Vagina (tissue), 2 donors: Measurements from ENCODE around the gene WWOX. TPM values are rescaled to one million over a fixed set of nuclear protein-coding genes. Genes with fewer than 3 reads are reported as not detected.
A peak's percentile ranks its signal among the peaks of the same experiment; 100 is the strongest.

ENCODE experiments used
- DNase-seq, 2 donors: peaks; one replicate each; pipeline ENCODE4 v3.0.0-alpha.2; 2017; ENCODE audit errors: extremely low spot score in 2 of 2
- H3K27ac ChIP-seq: fragments of 200-600 bp; sonication (generic); one replicate; pipeline ENCODE4 v1.5.1; 2019
- H3K27me3 ChIP-seq: fragments of 200-600 bp; sonication (generic); one replicate; pipeline ENCODE4 v1.5.1; 2019
- H3K36me3 ChIP-seq, 2 donors: fragments of 200-600 bp; sonication (generic); one replicate each; pipeline ENCODE4 v1.5.1; 2017 to 2019
- H3K4me1 ChIP-seq: fragments of 200-600 bp; sonication (generic); one replicate; pipeline ENCODE4 v1.5.1; 2019
- H3K4me3 ChIP-seq, 2 donors: fragments of 200-600 bp; sonication (generic); 1 replicate in 1 of 2; 2 replicates in 1 of 2; pipeline ENCODE4 v1.5.1; 2016 to 2019
- H3K9me3 ChIP-seq: fragments of 200-600 bp; sonication (generic); one replicate; pipeline ENCODE4 v1.5.1; 2019
- CTCF ChIP-seq, 3 experiments: fragments of 450-650 bp in 2 of 3; fragments of 200-600 bp in 1 of 3; sonication (generic) in 1 of 3; IDR thresholded peaks; one replicate each; pipeline ENCODE4 v1.5.1; 2017 to 2019; ENCODE audit warnings: antibody characterized with exemption in 3 of 3, mild to moderate bottlenecking in 2 of 3, moderate library complexity in 2 of 3
- POLR2A ChIP-seq, 2 donors: fragments of 450-650 bp; IDR thresholded peaks; one replicate each; pipeline ENCODE4 v1.6.1; 2017; ENCODE audit warnings: antibody characterized with exemption in 2 of 2, mild to moderate bottlenecking in 2 of 2, moderate library complexity in 2 of 2
- POLR2AphosphoS5 ChIP-seq, 2 donors: sonication (generic); formaldehyde crosslinking; IDR thresholded peaks; one replicate each; pipeline ENCODE4 v1.9.0; 2017; ENCODE audit warnings: antibody characterized with exemption in 2 of 2, mild to moderate bottlenecking in 2 of 2, low read depth in 1 of 2; ENCODE audit not compliant: insufficient read depth in 1 of 2
- intact Hi-C: fragments of 100-400 bp; cut with DNase I; formaldehyde crosslinking; loops from one replicate; pipeline ENCODE4 v1.15.1; 2023
- total RNA-seq: library from RNA; depleted of rRNA; stranded (reverse); fragments of >200 nt; gene quantifications from one replicate; pipeline ENCODE4 v1.2.3, GENCODE V29; 2016

The WWOX gene
- total RNA-seq, 1 donor from 2014 or later: 33.1 TPM

- Histone ChIP-seq H3K9me3 (no peaks in the 10 kb centered on the region), H3K36me3 (no peaks in the 10 kb centered on the region), H3K4me1 (no peaks in the 10 kb centered on the region), H3K27me3 (no peaks in the 10 kb centered on the region), H3K4me3 (no peak overlapping the region), H3K27ac (no peak overlapping the region)
- no peak for TF ChIP-seq CTCF (IDR thresholded peaks at IDR 0.05)
- TF ChIP-seq POLR2AphosphoS5 (IDR thresholded peaks at IDR 0.05; ENCODE audit: insufficient read depth in 1 of 2, low read depth in 1 of 2): no peak
- TF ChIP-seq POLR2A (IDR thresholded peaks at IDR 0.05): no peak
- peak in 1 of 2 donors; percentile 54 for DNase-seq
- intact Hi-C loops: no loop called here
These were observed 225.3 kb downstream of the WWOX start for GRCh38 chr16:78324649-78325285.

DNA sequence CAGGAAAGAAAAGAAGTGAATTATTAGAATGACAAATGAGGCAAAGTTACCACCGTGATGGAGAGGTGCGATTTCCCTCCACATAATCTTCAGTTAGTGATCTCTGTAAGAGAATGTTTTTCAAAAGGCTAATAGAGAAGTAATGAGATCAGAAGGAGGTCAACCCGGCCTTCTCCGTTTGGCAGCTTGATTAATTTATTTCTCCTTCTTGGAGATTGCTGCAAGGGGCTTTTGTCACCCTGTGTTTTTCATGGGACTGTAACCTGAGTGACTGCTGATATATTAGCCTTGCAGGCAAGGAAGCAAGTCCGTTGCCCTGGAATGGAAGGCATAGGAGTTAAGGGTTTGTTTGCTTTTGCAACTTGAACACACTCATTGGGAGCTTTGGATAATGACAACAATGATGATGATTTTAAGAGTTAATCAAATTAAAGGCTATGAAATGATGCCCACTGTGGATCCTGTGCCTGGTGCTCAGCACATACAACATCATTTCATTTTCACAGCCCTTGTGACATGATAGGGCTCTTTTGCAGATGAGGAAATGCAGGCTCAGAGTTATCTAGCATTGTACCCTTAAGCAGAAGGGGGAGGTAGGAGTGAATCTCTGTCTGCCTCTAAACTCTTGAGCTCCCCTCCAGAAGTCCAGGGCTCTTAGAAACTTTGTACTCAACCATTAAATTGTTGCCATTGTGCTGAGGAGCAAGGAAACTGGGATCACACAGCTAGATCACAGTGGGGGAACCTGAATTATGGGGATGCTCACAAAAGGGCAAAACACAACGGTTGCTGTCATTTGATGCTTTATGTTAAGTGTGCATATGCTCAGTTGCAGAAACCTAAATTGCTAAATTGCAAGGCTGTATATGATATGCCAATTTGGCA lies 226.3 kb downstream of the WWOX start:
- no peaks in the 10 kb centered on the region for H3K4me1 ChIP-seq
- no peak overlapping the region for H3K4me3 ChIP-seq
- DNase-seq: peak in 1 of 2 donors; percentile 32
- intact Hi-C loops: no loop called here
- H3K27ac ChIP-seq: no peak overlapping the region
- no peaks in the 10 kb centered on the region for H3K36me3 ChIP-seq
- TF ChIP-seq POLR2A (IDR thresholded peaks at IDR 0.05) (no peak), POLR2AphosphoS5 (IDR thresholded peaks at IDR 0.05; ENCODE audit: insufficient read depth in 1 of 2, low read depth in 1 of 2) (no peak), CTCF (IDR thresholded peaks at IDR 0.05) (no peak)
- H3K27me3 ChIP-seq: no peaks in the 10 kb centered on the region
- H3K9me3 ChIP-seq: no peaks in the 10 kb centered on the region

DNA sequence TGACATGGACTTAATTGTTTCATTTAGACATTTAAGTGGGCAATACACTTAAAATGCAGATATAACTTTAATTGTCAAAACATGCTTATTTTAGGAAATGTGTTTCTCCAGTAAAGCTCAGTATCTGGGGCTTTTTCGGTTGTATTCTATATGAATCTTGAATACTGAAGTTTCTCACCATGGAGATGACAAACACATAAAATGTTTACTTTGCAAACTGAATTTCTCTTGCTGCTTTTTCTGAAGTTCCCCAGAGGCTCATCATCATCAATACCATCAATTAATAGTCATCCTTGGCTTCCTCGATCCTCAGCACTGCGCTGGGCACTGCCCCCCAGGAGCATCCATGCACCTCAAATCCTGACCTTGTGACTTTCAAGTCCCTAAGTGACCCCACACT lies 227.3 kb downstream of the WWOX start:
- DNase-seq: peak in 1 of 2 donors; percentile 64
- H3K36me3 ChIP-seq: no peaks in the 10 kb centered on the region
- no peaks in the 10 kb centered on the region for H3K9me3 ChIP-seq
- H3K4me1 ChIP-seq: no peaks in the 10 kb centered on the region
- H3K27me3 ChIP-seq: no peaks in the 10 kb centered on the region
- no peak overlapping the region for H3K27ac ChIP-seq
- intact Hi-C loops: no loop called here
- no peak overlapping the region for H3K4me3 ChIP-seq
- TF ChIP-seq POLR2A (IDR thresholded peaks at IDR 0.05): no peak
- TF ChIP-seq POLR2AphosphoS5 (IDR thresholded peaks at IDR 0.05; ENCODE audit: insufficient read depth in 1 of 2, low read depth in 1 of 2): no peak
- TF ChIP-seq CTCF (IDR thresholded peaks at IDR 0.05): no peak

DNA sequence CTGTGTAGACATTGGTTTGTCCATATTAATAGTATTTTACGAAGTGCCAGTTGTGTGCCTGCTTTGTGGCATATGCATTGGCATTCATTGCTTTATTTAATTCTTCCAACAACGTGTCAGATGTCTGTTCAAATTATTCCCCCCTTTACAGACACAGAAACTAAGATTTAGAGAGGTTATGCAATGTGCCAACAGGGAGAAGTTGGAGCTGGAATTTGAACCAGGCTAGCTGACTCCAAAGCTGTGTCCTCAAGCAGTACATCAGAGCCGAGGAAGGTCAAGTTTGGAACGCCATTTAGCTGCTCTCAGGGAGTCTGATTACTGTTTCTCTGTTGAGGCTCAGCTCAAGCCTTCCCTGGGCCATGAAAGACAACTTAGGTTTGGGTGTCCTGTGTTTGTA lies 232.3 kb downstream of the WWOX start:
- Histone ChIP-seq H3K27ac (no peak overlapping the region), H3K4me1 (no peaks in the 10 kb centered on the region), H3K4me3 (no peak overlapping the region), H3K27me3 (no peaks in the 10 kb centered on the region), H3K36me3 (no peaks in the 10 kb centered on the region), H3K9me3 (no peaks in the 10 kb centered on the region)
- intact Hi-C loops: no loop called here
- no peak for DNase-seq
- TF ChIP-seq CTCF (IDR thresholded peaks at IDR 0.05): no peak
- TF ChIP-seq POLR2AphosphoS5 (IDR thresholded peaks at IDR 0.05; ENCODE audit: insufficient read depth in 1 of 2, low read depth in 1 of 2): no peak
- TF ChIP-seq POLR2A (IDR thresholded peaks at IDR 0.05): no peak

DNA sequence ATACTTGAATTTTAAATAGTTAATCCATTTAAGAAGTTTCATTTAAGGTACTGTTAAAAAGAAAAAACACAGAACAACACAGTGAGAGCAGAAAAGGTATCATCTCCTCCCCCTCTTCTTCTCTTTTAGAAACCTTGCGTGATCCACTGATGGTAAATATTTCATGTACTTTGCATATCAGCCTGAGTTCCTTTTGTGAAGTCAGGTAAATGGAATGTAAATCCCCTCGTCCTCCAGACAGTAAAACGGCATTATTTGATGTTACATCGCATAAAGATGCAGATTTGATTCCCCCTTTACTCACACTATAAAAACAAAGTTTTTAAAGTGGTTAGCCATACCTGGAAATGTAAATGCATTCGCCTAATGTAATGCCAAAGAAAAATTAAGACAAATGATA lies 234.4 kb downstream of the WWOX start:
- intact Hi-C loops: no loop called here
- Histone ChIP-seq H3K4me1 (no peaks in the 10 kb centered on the region), H3K27ac (no peak overlapping the region), H3K36me3 (no peaks in the 10 kb centered on the region), H3K9me3 (no peaks in the 10 kb centered on the region), H3K4me3 (no peak overlapping the region), H3K27me3 (no peaks in the 10 kb centered on the region)
- no peak for DNase-seq
- TF ChIP-seq CTCF (IDR thresholded peaks at IDR 0.05): no peak
- TF ChIP-seq POLR2A (IDR thresholded peaks at IDR 0.05): no peak
- no peak for TF ChIP-seq POLR2AphosphoS5 (IDR thresholded peaks at IDR 0.05; ENCODE audit: insufficient read depth in 1 of 2, low read depth in 1 of 2)
